ENCODE measurements around the gene PAGR1. TPM values are rescaled to one million over a fixed set of nuclear protein-coding genes. Genes with fewer than 3 reads are reported as not detected.
A peak's percentile ranks its signal among the peaks of the same experiment; 100 is the strongest.

Gene PAGR1
- polyA plus RNA-seq, 4 donors: 36.9 to 46.0 (median 43.1) TPM

- Histone ChIP-seq H3K4me1 (ENCODE audit: control insufficient read depth in 3 of 3, insufficient read depth in 2 of 3, low read depth in 1 of 3, low read length in 2 of 3) (no peaks in the 10 kb centered on the region), H3K36me3 (ENCODE audit: control insufficient read depth in 3 of 3, insufficient read depth in 2 of 3, low read depth in 1 of 3, low read length in 3 of 3) (peaks cover 26 to 92% (median 50%) of the 10 kb centered on the region in 3 donors), H3K4me3 (ENCODE audit: low read depth in 1 of 3, low read length in 3 of 3) (no peak overlapping the region), H3K27ac (ENCODE audit: low read depth in 1 of 3, low read length in 2 of 3) (no peak overlapping the region), H3K9me3 (ENCODE audit: control insufficient read depth in 2 of 2, insufficient read depth in 1 of 2, low read depth in 1 of 2, low read length in 1 of 2) (no peaks in the 10 kb centered on the region), H3K27me3 (ENCODE audit: control insufficient read depth in 3 of 3, insufficient read depth in 3 of 3, low read length in 3 of 3) (no peaks in the 10 kb centered on the region)
- FAIRE-seq (no peak), DNase-seq (no peak)
- 95 to 98% (median 97%) methylated on average over 9 of the region's 9 CpGs for WGBS, 3 donors
Measured at GRCh38 chr16:29842732-29843346, 26.9 kb downstream of the PAGR1 start.

DNA sequence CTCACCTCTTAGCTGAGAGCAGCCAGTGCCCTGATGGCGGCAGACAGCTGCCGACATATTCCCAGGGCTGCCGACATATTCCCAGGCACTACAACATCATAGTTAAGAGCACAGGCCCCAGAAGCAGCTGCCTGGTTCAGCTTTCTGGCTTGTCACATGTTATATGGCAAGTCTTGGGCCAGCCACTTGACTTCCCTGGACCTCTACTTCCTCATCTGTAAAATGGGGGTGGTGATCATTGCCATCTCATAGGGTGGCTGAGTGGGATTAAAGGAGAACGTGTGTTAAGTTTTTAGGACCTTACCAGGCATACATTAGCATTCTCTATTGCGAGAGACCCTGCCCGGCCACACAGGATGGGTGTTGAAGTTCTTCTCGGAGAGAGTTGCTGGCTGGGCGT lies 28.0 kb downstream of the PAGR1 start:
- Histone ChIP-seq H3K27ac (ENCODE audit: low read depth in 1 of 3, low read length in 2 of 3) (no peak overlapping the region), H3K9me3 (ENCODE audit: control insufficient read depth in 2 of 2, insufficient read depth in 1 of 2, low read depth in 1 of 2, low read length in 1 of 2) (no peaks in the 10 kb centered on the region), H3K4me1 (ENCODE audit: control insufficient read depth in 3 of 3, insufficient read depth in 2 of 3, low read depth in 1 of 3, low read length in 2 of 3) (no peaks in the 10 kb centered on the region), H3K4me3 (ENCODE audit: low read depth in 1 of 3, low read length in 3 of 3) (no peak overlapping the region), H3K36me3 (ENCODE audit: control insufficient read depth in 3 of 3, insufficient read depth in 2 of 3, low read depth in 1 of 3, low read length in 3 of 3) (peaks cover 22 to 90% (median 48%) of the 10 kb centered on the region in 3 donors), H3K27me3 (ENCODE audit: control insufficient read depth in 3 of 3, insufficient read depth in 3 of 3, low read length in 3 of 3) (no peaks in the 10 kb centered on the region)
- WGBS, 3 donors: 94 to 97% (median 96%) methylated on average over 8 of the region's 8 CpGs
- no peak for FAIRE-seq
- DNase-seq: no peak

DNA sequence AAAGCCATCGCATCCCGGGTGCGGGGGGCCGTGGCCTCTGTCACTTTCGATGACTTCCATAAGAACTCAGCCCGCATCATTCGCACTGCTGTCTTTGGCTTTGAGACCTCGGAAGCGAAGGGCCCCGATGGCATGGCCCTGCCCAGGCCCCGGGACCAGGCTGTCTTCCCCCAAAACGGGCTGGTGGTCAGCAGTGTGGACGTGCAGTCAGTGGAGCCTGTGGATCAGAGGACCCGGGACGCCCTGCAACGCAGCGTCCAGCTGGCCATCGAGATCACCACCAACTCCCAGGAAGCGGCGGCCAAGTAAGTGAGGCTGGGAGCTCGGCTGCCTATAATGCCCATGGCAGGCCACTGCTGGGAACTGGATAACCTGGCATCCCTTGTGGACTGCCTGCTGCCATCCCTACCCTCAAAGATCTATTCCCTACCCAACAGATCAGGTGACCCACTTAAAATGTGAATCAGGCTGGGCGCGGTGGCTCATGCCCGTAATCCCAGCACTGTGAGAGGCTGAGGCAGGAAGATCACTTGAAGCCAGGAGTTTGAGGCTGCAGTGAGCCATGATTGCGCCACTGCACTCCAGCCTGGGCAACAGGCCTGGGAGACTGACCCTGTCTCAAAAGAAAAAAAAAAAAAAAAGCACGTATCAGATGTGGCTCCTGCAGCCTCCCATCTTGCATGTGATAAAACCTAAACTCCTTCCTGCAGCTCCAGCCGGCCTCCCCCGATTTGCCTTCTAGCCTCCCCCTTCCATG lies 28.8 kb downstream of the PAGR1 start:
- 92 to 93% (median 92%) methylated on average over 28 of the region's 28 CpGs for WGBS, 3 donors
- peaks cover 17 to 86% (median 48%) of the 10 kb centered on the region in 3 donors for H3K36me3 ChIP-seq (ENCODE audit: control insufficient read depth in 3 of 3, insufficient read depth in 2 of 3, low read depth in 1 of 3, low read length in 3 of 3)
- no peak for FAIRE-seq

GRCh38 chr16:29845656-29846055 lies 29.7 kb downstream of the PAGR1 start:
- DNase-seq (no peak), FAIRE-seq (no peak)
- H3K4me3 ChIP-seq (ENCODE audit: low read depth in 1 of 3, low read length in 3 of 3): no peak overlapping the region
- peaks cover 18 to 77% (median 42%) of the 10 kb centered on the region in 3 donors for H3K36me3 ChIP-seq (ENCODE audit: control insufficient read depth in 3 of 3, insufficient read depth in 2 of 3, low read depth in 1 of 3, low read length in 3 of 3)
- H3K9me3 ChIP-seq (ENCODE audit: control insufficient read depth in 2 of 2, insufficient read depth in 1 of 2, low read depth in 1 of 2, low read length in 1 of 2): no peaks in the 10 kb centered on the region
- no peaks in the 10 kb centered on the region for H3K27me3 ChIP-seq (ENCODE audit: control insufficient read depth in 3 of 3, insufficient read depth in 3 of 3, low read length in 3 of 3)
- H3K4me1 ChIP-seq (ENCODE audit: control insufficient read depth in 3 of 3, insufficient read depth in 2 of 3, low read depth in 1 of 3, low read length in 2 of 3): no peaks in the 10 kb centered on the region
- 93 to 96% (median 95%) methylated on average over 18 of the region's 18 CpGs for WGBS, 3 donors
- no peak overlapping the region for H3K27ac ChIP-seq (ENCODE audit: low read depth in 1 of 3, low read length in 2 of 3)

More for the DNA sequence above, 28.8 kb downstream of the PAGR1 start:
- DNase-seq: no peak
- no peak overlapping the region for H3K4me3 ChIP-seq (ENCODE audit: low read depth in 1 of 3, low read length in 3 of 3)
- no peaks in the 10 kb centered on the region for H3K9me3 ChIP-seq (ENCODE audit: control insufficient read depth in 2 of 2, insufficient read depth in 1 of 2, low read depth in 1 of 2, low read length in 1 of 2)
- no peaks in the 10 kb centered on the region for H3K27me3 ChIP-seq (ENCODE audit: control insufficient read depth in 3 of 3, insufficient read depth in 3 of 3, low read length in 3 of 3)
- no peak overlapping the region for H3K27ac ChIP-seq (ENCODE audit: low read depth in 1 of 3, low read length in 2 of 3)
- no peaks in the 10 kb centered on the region for H3K4me1 ChIP-seq (ENCODE audit: control insufficient read depth in 3 of 3, insufficient read depth in 2 of 3, low read depth in 1 of 3, low read length in 2 of 3)

DNA sequence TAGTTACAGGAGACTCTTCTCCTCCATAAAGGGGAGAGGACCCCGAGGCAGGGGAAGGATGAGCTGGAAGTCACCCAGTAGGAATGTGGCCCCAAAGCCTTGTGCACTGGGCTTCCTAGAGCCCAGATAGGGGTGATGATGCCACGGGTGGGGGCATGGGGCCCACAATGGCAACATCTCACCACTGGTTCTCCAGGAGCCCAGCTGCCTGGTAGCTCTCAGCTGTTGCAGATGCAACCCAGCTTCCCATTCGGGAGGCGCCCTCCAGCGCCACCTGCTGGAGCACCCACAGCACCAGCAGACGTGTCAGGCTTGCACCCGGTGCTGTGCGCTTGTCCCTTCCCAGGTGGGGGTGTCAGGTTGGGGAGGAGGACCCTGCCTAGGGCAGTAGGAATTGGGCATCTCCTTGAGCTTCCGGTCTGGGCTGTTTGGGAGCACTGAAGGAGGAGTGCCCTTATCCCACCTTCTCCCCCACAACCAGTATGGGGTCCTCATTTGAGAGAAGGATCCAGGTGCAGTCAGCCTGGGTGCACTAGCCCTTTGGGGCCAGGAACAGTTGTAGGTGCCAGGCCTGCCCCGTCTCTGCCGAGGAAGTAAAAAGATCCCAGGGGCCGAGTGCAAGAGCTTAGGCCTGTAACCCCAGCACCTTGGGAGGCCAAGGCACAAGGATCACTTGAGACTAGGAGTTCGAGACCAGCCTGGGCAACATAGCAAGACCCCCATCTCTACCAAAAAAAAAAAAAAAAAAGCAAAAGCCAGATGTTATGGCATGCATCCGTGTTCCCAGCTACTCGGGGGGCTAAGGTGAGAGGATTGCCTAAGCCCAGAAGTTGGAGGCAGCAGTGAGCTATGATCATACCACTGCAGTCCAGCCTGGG lies 32.7 kb downstream of the PAGR1 start:
- H3K27ac ChIP-seq (ENCODE audit: low read depth in 1 of 3, low read length in 2 of 3): peak overlapping the region in 1 of 3 donors; percentile 34
- 33 to 45% (median 43%) methylated on average over 15 of the region's 15 CpGs for WGBS, 3 donors
- FAIRE-seq: no peak

GRCh38 chr16:29849505-29849904 lies 33.6 kb downstream of the PAGR1 start:
- peaks cover 7 to 43% (median 24%) of the 10 kb centered on the region in 3 donors for H3K36me3 ChIP-seq (ENCODE audit: control insufficient read depth in 3 of 3, insufficient read depth in 2 of 3, low read depth in 1 of 3, low read length in 3 of 3)
- H3K27me3 ChIP-seq (ENCODE audit: control insufficient read depth in 3 of 3, insufficient read depth in 3 of 3, low read length in 3 of 3): no peaks in the 10 kb centered on the region
- peak in 1 of 2 donors; percentile 17 for DNase-seq
- FAIRE-seq: no peak
- 74 to 87% (median 85%) methylated on average over 5 of the region's 5 CpGs for WGBS, 3 donors
- H3K4me3 ChIP-seq (ENCODE audit: low read depth in 1 of 3, low read length in 3 of 3): no peak overlapping the region
- H3K4me1 ChIP-seq (ENCODE audit: control insufficient read depth in 3 of 3, insufficient read depth in 2 of 3, low read depth in 1 of 3, low read length in 2 of 3): no peaks in the 10 kb centered on the region
- no peaks in the 10 kb centered on the region for H3K9me3 ChIP-seq (ENCODE audit: control insufficient read depth in 2 of 2, insufficient read depth in 1 of 2, low read depth in 1 of 2, low read length in 1 of 2)
- H3K27ac ChIP-seq (ENCODE audit: low read depth in 1 of 3, low read length in 2 of 3): peak overlapping the region in 1 of 3 donors; percentile 18

More for the DNA sequence above, 32.7 kb downstream of the PAGR1 start:
- Histone ChIP-seq H3K4me3 (ENCODE audit: low read depth in 1 of 3, low read length in 3 of 3) (no peak overlapping the region), H3K27me3 (ENCODE audit: control insufficient read depth in 3 of 3, insufficient read depth in 3 of 3, low read length in 3 of 3) (no peaks in the 10 kb centered on the region), H3K4me1 (ENCODE audit: control insufficient read depth in 3 of 3, insufficient read depth in 2 of 3, low read depth in 1 of 3, low read length in 2 of 3) (no peaks in the 10 kb centered on the region), H3K36me3 (ENCODE audit: control insufficient read depth in 3 of 3, insufficient read depth in 2 of 3, low read depth in 1 of 3, low read length in 3 of 3) (peaks cover 13 to 52% (median 30%) of the 10 kb centered on the region in 3 donors), H3K9me3 (ENCODE audit: control insufficient read depth in 2 of 2, insufficient read depth in 1 of 2, low read depth in 1 of 2, low read length in 1 of 2) (no peaks in the 10 kb centered on the region)
- peak; percentile 77 to 83 for DNase-seq

GRCh38 chr16:29850998-29851397 lies 35.0 kb downstream of the PAGR1 start:
- FAIRE-seq: no peak
- peaks cover 3 to 28% (median 11%) of the 10 kb centered on the region in 3 donors for H3K36me3 ChIP-seq (ENCODE audit: control insufficient read depth in 3 of 3, insufficient read depth in 2 of 3, low read depth in 1 of 3, low read length in 3 of 3)
- H3K4me1 ChIP-seq (ENCODE audit: control insufficient read depth in 3 of 3, insufficient read depth in 2 of 3, low read depth in 1 of 3, low read length in 2 of 3): peaks cover 0 to 6% (median 0%) of the 10 kb centered on the region in 3 donors
- no peaks in the 10 kb centered on the region for H3K9me3 ChIP-seq (ENCODE audit: control insufficient read depth in 2 of 2, insufficient read depth in 1 of 2, low read depth in 1 of 2, low read length in 1 of 2)
- DNase-seq: no peak
- H3K4me3 ChIP-seq (ENCODE audit: low read depth in 1 of 3, low read length in 3 of 3): no peak overlapping the region
- no peaks in the 10 kb centered on the region for H3K27me3 ChIP-seq (ENCODE audit: control insufficient read depth in 3 of 3, insufficient read depth in 3 of 3, low read length in 3 of 3)
- H3K27ac ChIP-seq (ENCODE audit: low read depth in 1 of 3, low read length in 2 of 3): no peak overlapping the region
- WGBS, 3 donors: 83 to 93% (median 89%) methylated on average over 3 of the region's 3 CpGs

- DNase-seq (peak; percentile 26 to 35), FAIRE-seq (no peak)
- WGBS, 3 donors: 34 to 76% (median 67%) methylated on average over 7 of the region's 7 CpGs
- Histone ChIP-seq H3K9me3 (ENCODE audit: control insufficient read depth in 2 of 2, insufficient read depth in 1 of 2, low read depth in 1 of 2, low read length in 1 of 2) (no peaks in the 10 kb centered on the region), H3K27me3 (ENCODE audit: control insufficient read depth in 3 of 3, insufficient read depth in 3 of 3, low read length in 3 of 3) (no peaks in the 10 kb centered on the region), H3K27ac (ENCODE audit: low read depth in 1 of 3, low read length in 2 of 3) (peak overlapping the region in 2 of 3 donors; percentile 48 to 60), H3K36me3 (ENCODE audit: control insufficient read depth in 3 of 3, insufficient read depth in 2 of 3, low read depth in 1 of 3, low read length in 3 of 3) (peaks cover 0 to 15% (median 3%) of the 10 kb centered on the region in 3 donors), H3K4me3 (ENCODE audit: low read depth in 1 of 3, low read length in 3 of 3) (no peak overlapping the region), H3K4me1 (ENCODE audit: control insufficient read depth in 3 of 3, insufficient read depth in 2 of 3, low read depth in 1 of 3, low read length in 2 of 3) (peaks cover 0 to 6% (median 0%) of the 10 kb centered on the region in 3 donors)
Measured at GRCh38 chr16:29852654-29853053, 36.7 kb downstream of the PAGR1 start.
